WTC11 (cell line): ENCODE results near the gene YWHAH. TPM values are rescaled to one million over a fixed set of nuclear protein-coding genes. Genes with fewer than 3 reads are reported as not detected.
A peak's percentile ranks its signal among the peaks of the same experiment; 100 is the strongest.

Source experiments
- ATAC-seq: fragments of 200-7000 bp; cut with Tn5 transposase; 2 replicates; pipeline ENCODE4 v1.10.0; 2021; ENCODE audit warnings: mild to moderate bottlenecking, moderate library complexity
- CTCF ChIA-PET: fragments of 300-600 bp; sonication (Branson Sonifier 250); formaldehyde crosslinking; loops from one replicate; lab custom pipeline; 2021; ENCODE audit warnings: antibody characterized with exemption; lab: Charles Lee
- POLR2A ChIA-PET: fragments of 350-600 bp; sonication (Branson Sonifier 250); formaldehyde crosslinking; loops from one replicate; lab custom pipeline; 2021; ENCODE audit warnings: antibody characterized with exemption; lab: Charles Lee
- DNase-seq: peaks from one replicate; pipeline ENCODE4 v3.0.0; 2021; ENCODE audit warnings: low spot score
- H3K27ac Mint-ChIP-seq: 2 replicates; pipeline ENCODE4 v1.8.0; 2021; ENCODE audit warnings: mixed read lengths
- H3K27me3 Mint-ChIP-seq: 2 replicates; pipeline ENCODE4 v1.8.0; 2021; ENCODE audit warnings: low read depth, mild to moderate bottlenecking, moderate library complexity, mixed read lengths
- H3K36me3 Mint-ChIP-seq: 2 replicates; pipeline ENCODE4 v1.8.0; 2021; ENCODE audit warnings: mixed read lengths
- H3K4me1 Mint-ChIP-seq: 2 replicates; pipeline ENCODE4 v1.8.0; 2022; ENCODE audit warnings: mixed read lengths
- H3K4me3 Mint-ChIP-seq: 2 replicates; pipeline ENCODE4 v1.8.0; 2021; ENCODE audit warnings: mild to moderate bottlenecking, moderate library complexity, mixed read lengths
- H3K9me3 Mint-ChIP-seq: 2 replicates; pipeline ENCODE4 v1.8.0; 2021; ENCODE audit warnings: mixed read lengths
- ARID4B ChIP-seq: sonication (generic); formaldehyde crosslinking; IDR thresholded peaks from 2 replicates; pipeline ENCODE4 v1.8.0; 2023; ENCODE audit warnings: missing genetic modification reagents, mild to moderate bottlenecking, borderline replicate concordance
- CBFB ChIP-seq: sonication (generic); formaldehyde crosslinking; IDR thresholded peaks from 2 replicates; pipeline ENCODE4 v1.8.1; 2022; ENCODE audit warnings: mild to moderate bottlenecking, low read depth, missing genetic modification reagents
- CDX4 ChIP-seq: fragments of 250-450 bp; sonication (Bioruptor Pico); IDR thresholded peaks from 2 replicates; pipeline ENCODE4 v1.9.0; 2021; ENCODE audit warnings: moderate library complexity, mild to moderate bottlenecking, inconsistent platforms, borderline replicate concordance
- CTCF ChIP-seq: fragments of 200-600 bp; IDR thresholded peaks from 2 replicates; pipeline ENCODE4 v1.8.0; 2022; ENCODE audit warnings: antibody characterized with exemption
- E2F1 ChIP-seq: sonication (generic); formaldehyde crosslinking; IDR thresholded peaks from 2 replicates; pipeline ENCODE4 v1.8.0; 2022; ENCODE audit warnings: mild to moderate bottlenecking, missing genetic modification reagents
- EMX1 ChIP-seq: fragments of 250-450 bp; sonication (Bioruptor Pico); IDR thresholded peaks from 2 replicates; pipeline ENCODE4 v1.8.0; 2021; ENCODE audit warnings: mild to moderate bottlenecking
- ESRRA ChIP-seq: sonication (generic); formaldehyde crosslinking; IDR thresholded peaks from 2 replicates; pipeline ENCODE4 v1.8.1; 2022; ENCODE audit warnings: mild to moderate bottlenecking, missing genetic modification reagents, borderline replicate concordance
- ETV6 ChIP-seq: sonication (generic); formaldehyde crosslinking; IDR thresholded peaks from 2 replicates; pipeline ENCODE4 v1.8.1; 2022; ENCODE audit warnings: mild to moderate bottlenecking, missing genetic modification reagents
- NR3C1 ChIP-seq: sonication (generic); formaldehyde crosslinking; conservative IDR thresholded peaks from 2 replicates; pipeline ENCODE4 v1.8.1; 2023; ENCODE audit warnings: low read depth, mild to moderate bottlenecking, missing genetic modification reagents
- PRRX2 ChIP-seq: fragments of 250-450 bp; sonication (Bioruptor Pico); IDR thresholded peaks from 2 replicates; pipeline ENCODE4 v1.8.0; 2021; ENCODE audit warnings: mild to moderate bottlenecking
- RELA ChIP-seq: sonication (generic); formaldehyde crosslinking; IDR thresholded peaks from 2 replicates; pipeline ENCODE4 v1.8.1; 2022; ENCODE audit warnings: missing genetic modification reagents, mild to moderate bottlenecking, borderline replicate concordance
- SOX15 ChIP-seq: fragments of 250-450 bp; sonication (Bioruptor Pico); IDR thresholded peaks from 2 replicates; pipeline ENCODE4 v1.9.0; 2021; ENCODE audit warnings: mild to moderate bottlenecking
- USF1 ChIP-seq: sonication (generic); formaldehyde crosslinking; IDR thresholded peaks from 2 replicates; pipeline ENCODE4 v1.8.0; 2022; ENCODE audit warnings: mild to moderate bottlenecking, missing genetic modification reagents
- ZBTB21 ChIP-seq: sonication (generic); formaldehyde crosslinking; IDR thresholded peaks from 2 replicates; pipeline ENCODE4 v1.8.1; 2023; ENCODE audit warnings: mild to moderate bottlenecking, missing genetic modification reagents, borderline replicate concordance
- ZNF219 ChIP-seq: sonication (generic); formaldehyde crosslinking; IDR thresholded peaks from 2 replicates; pipeline ENCODE4 v1.8.0; 2023; ENCODE audit warnings: missing genetic modification reagents, mild to moderate bottlenecking, borderline replicate concordance
- ZNF263 ChIP-seq: sonication (generic); formaldehyde crosslinking; IDR thresholded peaks from 2 replicates; pipeline ENCODE4 v1.8.1; 2022; ENCODE audit warnings: low read depth, mild to moderate bottlenecking, moderate library complexity, missing genetic modification reagents
- ZNF396 ChIP-seq: fragments of 250-450 bp; sonication (Bioruptor Pico); IDR thresholded peaks from 2 replicates; pipeline ENCODE4 v1.8.0; 2021; ENCODE audit warnings: mild to moderate bottlenecking, moderate library complexity, borderline replicate concordance
- ZNF416 ChIP-seq: fragments of 250-450 bp; sonication (Bioruptor Pico); IDR thresholded peaks from 2 replicates; pipeline ENCODE4 v1.9.0; 2021; ENCODE audit warnings: mild to moderate bottlenecking, inconsistent platforms
- ZNF532 ChIP-seq: fragments of 250-450 bp; sonication (Bioruptor Pico); IDR thresholded peaks from 2 replicates; pipeline ENCODE4 v1.9.0; 2021; ENCODE audit warnings: mild to moderate bottlenecking, borderline replicate concordance
- total RNA-seq: library from RNA; stranded (reverse); gene quantifications from 3 replicates; pipeline ENCODE4 v1.2.3, GENCODE V29; 2021

Gene YWHAH
- total RNA-seq, 1 experiment from 2014 or later, result 203 TPM

- no peak for TF ChIP-seq ARID4B (CRISPR knock-in tag)
- no peak for TF ChIP-seq NR3C1 (CRISPR knock-in tag)
- TF ChIP-seq ZNF396, result no peak
- TF ChIP-seq ZNF219 (CRISPR knock-in tag), result no peak
- no peak for TF ChIP-seq CTCF
- TF ChIP-seq SOX15 (CRISPR knock-in tag), result no peak
- no peak for TF ChIP-seq RELA (CRISPR knock-in tag)
- TF ChIP-seq, all 79 proteins: peak for 0
Measured at GRCh38 chr22:31945971-31946680, 1.8 kb downstream of the YWHAH start (continued).

GRCh38 chr22:31947296-31947695 lies 3.0 kb downstream of the YWHAH start:
- DNase-seq (no peak), ATAC-seq (no peak)
- POLR2A ChIA-PET, result no interaction called here
- peaks cover 27% of the 10 kb centered on the region for H3K4me1 Mint-ChIP-seq
- no peaks in the 10 kb centered on the region for H3K9me3 Mint-ChIP-seq
- peaks cover 28% of the 10 kb centered on the region for H3K36me3 Mint-ChIP-seq
- H3K27ac Mint-ChIP-seq, result peak overlapping the region; percentile 89
- H3K27me3 Mint-ChIP-seq, result peaks cover 5% of the 10 kb centered on the region
- CTCF ChIA-PET, result interaction anchor here (3.1 to 3.3 kb wide), 2 partner anchors 23 to 75 kb away, joined by 13 to 23 read pairs; no protein-coding TSS in a partner anchor
- peak overlapping the region; percentile 42; the same call in 1 of the 2 replicates for H3K4me3 Mint-ChIP-seq
- TF ChIP-seq PRRX2 (CRISPR knock-in tag) (no peak), ZNF532 (CRISPR knock-in tag) (no peak), ESRRA (CRISPR knock-in tag) (no peak), E2F1 (no peak), USF1 (CRISPR knock-in tag) (no peak), CTCF (no peak), CDX4 (CRISPR knock-in tag) (no peak), ZNF263 (no peak), ZNF416 (CRISPR knock-in tag) (no peak), ETV6 (CRISPR knock-in tag) (no peak), ZBTB21 (no peak), EMX1 (no peak), CBFB (no peak)
